ENCODE data around the gene OTOS.

The OTOS gene

DNA sequence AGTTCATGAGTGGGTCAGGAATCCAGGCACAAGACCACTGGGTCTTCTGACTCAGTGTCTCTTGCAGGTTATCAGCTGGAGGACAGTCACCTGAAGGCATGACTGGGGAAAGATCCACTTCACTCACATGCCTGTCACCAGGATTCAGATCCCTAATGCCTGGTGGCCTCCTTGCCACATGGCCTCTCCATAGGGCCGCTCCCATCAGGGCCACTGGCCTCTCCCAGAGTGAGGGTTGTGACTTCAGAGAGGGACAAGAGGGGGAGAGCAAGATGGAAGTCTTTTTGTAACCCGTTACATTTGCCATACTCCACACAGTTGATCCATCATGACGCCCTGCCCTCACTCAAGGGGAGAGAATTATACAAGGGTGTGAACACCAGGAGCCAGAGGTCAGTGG, 13.0 kb upstream of the OTOS start:
- TF ChIP-seq, protein P1, sequence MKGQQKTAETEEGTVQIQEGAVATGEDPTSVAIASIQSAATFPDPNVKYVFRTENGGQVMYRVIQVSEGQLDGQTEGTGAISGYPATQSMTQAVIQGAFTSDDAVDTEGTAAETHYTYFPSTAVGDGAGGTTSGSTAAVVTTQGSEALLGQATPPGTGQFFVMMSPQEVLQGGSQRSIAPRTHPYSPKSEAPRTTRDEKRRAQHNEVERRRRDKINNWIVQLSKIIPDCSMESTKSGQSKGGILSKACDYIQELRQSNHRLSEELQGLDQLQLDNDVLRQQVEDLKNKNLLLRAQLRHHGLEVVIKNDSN (IDR thresholded peaks at IDR 0.05), result no peak
- TF ChIP-seq CREB1 (IDR thresholded peaks at IDR 0.05; ENCODE audit: low read depth), result no peak

DNA sequence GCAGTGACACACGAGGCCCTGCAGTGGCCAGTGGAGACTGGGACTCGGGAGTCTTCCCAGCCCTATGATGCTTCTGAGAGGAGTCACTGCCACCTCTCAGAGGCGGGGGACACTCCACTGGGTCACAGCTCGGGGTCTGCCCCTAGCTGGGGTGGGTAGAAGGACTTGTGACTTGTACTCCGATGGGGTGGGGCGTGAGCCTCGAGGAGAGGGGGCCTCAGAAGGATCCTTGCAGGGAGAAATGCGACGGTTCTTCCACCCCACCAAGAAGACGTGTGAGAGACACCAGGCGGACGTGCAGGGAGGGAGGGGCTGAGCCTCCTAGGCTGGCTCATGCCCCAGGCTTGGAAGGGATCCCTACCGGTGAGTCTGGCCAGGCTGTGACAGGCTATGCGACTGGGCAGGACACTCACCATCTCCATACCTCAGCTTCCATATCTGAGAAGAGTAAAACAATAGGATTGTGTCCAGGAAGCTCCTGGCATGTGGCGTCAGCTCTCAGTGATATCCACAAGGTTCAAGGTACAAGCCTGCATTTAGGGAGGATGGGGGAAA, 11.1 kb upstream of the OTOS start:
- TF ChIP-seq, protein P2, sequence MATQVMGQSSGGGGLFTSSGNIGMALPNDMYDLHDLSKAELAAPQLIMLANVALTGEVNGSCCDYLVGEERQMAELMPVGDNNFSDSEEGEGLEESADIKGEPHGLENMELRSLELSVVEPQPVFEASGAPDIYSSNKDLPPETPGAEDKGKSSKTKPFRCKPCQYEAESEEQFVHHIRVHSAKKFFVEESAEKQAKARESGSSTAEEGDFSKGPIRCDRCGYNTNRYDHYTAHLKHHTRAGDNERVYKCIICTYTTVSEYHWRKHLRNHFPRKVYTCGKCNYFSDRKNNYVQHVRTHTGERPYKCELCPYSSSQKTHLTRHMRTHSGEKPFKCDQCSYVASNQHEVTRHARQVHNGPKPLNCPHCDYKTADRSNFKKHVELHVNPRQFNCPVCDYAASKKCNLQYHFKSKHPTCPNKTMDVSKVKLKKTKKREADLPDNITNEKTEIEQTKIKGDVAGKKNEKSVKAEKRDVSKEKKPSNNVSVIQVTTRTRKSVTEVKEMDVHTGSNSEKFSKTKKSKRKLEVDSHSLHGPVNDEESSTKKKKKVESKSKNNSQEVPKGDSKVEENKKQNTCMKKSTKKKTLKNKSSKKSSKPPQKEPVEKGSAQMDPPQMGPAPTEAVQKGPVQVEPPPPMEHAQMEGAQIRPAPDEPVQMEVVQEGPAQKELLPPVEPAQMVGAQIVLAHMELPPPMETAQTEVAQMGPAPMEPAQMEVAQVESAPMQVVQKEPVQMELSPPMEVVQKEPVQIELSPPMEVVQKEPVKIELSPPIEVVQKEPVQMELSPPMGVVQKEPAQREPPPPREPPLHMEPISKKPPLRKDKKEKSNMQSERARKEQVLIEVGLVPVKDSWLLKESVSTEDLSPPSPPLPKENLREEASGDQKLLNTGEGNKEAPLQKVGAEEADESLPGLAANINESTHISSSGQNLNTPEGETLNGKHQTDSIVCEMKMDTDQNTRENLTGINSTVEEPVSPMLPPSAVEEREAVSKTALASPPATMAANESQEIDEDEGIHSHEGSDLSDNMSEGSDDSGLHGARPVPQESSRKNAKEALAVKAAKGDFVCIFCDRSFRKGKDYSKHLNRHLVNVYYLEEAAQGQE (IDR thresholded peaks at IDR 0.05; ENCODE audit: low read depth), result no peak
- TF ChIP-seq RAD21 (IDR thresholded peaks at IDR 0.05; ENCODE audit: low read depth) (no peak), YY1 (IDR thresholded peaks at IDR 0.05; ENCODE audit: low read depth) (no peak), NFIC (IDR thresholded peaks at IDR 0.05) (no peak), FOXM1 (IDR thresholded peaks at IDR 0.05; ENCODE audit: borderline replicate concordance, low read depth) (no peak), EP300 (IDR thresholded peaks at IDR 0.05; ENCODE audit: borderline replicate concordance) (no peak), EGR1 (IDR thresholded peaks at IDR 0.05) (no peak), CEBPB (IDR thresholded peaks at IDR 0.05) (no peak), TCF12 (IDR thresholded peaks at IDR 0.05; ENCODE audit: low read depth) (no peak), TEAD4 (IDR thresholded peaks at IDR 0.05) (no peak), CREB1 (IDR thresholded peaks at IDR 0.05; ENCODE audit: low read depth) (no peak)
- TF ChIP-seq, protein P1 (IDR thresholded peaks at IDR 0.05), result no peak
- TF ChIP-seq, protein P3, sequence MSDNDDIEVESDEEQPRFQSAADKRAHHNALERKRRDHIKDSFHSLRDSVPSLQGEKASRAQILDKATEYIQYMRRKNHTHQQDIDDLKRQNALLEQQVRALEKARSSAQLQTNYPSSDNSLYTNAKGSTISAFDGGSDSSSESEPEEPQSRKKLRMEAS (IDR thresholded peaks at IDR 0.05), result no peak

DNA sequence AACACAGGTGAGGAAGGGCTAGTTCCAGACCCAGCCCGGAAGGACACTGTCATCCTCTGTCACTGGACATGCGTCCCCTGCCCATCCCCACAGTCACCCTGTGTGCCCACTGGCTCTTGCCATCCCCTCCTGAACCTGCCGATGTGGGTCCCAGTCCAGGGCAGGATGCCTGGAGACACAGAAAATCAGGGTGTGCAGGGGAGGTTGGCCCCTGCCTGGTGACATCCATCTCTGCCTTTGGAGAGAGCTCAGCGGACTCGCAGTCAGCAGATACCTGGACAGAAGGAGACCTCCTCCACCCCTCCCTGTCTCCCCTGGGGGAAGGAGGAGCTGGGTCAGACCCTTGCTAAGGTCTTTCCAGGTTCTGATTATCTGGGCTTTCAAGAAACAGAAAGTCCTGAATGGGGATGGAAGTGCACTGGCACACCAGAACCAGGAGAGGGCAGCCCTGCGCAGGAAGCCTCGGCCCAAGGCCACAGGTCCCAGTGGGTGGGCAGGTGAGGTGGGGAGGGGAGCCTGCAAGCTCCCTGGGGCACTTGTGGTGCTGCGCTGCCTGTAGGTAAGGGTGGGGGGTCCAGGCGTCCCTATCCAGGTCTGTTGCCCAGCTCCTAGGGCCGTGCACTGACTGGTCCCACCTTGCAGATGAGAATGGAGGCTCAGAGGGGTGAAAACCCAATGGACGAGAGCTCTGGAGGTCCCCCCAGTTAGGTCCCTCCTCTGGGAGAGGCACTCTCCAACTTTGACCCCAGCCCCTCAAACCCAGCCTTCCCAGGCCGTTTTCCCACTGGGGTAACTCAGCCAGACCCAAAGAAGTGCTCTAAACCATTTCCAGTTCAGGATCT, 9.7 kb upstream of the OTOS start:
- peak; percentile 84 for TF ChIP-seq RAD21 (IDR thresholded peaks at IDR 0.05; ENCODE audit: low read depth)
- TF ChIP-seq CEBPB (IDR thresholded peaks at IDR 0.05), result no peak
- TF ChIP-seq TEAD4 (IDR thresholded peaks at IDR 0.05), result no peak

DNA sequence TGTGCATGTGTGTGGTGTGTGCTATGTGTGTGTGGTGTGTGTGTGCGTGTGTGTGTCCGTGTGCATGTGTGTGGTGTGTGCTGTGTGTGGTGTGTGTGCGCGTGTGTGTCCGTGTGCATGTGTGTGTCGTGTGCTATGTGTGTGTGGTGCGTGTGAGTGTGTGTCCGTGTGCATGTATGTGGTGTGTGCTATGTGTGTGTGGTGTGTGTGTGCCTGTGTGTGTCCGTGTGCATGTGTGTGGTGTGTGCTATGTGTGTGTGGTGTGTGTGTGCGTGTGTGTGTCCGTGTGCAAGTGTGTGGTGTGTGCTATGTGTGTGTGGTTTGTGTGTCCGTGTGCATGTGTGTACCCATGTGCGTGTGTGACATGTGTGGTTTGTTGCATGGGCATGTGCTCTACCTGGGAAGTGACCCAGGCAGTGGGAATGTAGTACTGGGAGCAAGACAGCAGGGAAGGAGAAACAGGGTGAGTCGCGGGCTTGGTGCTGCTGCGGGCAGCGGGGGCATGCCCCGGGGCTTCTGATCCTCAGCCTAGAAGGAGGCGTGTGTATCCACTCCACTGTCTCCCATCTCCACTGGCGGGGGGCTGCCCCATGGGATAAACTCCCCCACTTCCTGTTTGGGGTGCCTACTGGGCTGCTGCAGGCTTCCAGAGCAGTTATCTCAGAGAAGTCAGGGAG, 7.6 kb upstream of the OTOS start:
- TF ChIP-seq ZBTB7A (IDR thresholded peaks at IDR 0.05; ENCODE audit: low read depth) (no peak), TAF1 (IDR thresholded peaks at IDR 0.05; ENCODE audit: low read depth) (no peak)

DNA sequence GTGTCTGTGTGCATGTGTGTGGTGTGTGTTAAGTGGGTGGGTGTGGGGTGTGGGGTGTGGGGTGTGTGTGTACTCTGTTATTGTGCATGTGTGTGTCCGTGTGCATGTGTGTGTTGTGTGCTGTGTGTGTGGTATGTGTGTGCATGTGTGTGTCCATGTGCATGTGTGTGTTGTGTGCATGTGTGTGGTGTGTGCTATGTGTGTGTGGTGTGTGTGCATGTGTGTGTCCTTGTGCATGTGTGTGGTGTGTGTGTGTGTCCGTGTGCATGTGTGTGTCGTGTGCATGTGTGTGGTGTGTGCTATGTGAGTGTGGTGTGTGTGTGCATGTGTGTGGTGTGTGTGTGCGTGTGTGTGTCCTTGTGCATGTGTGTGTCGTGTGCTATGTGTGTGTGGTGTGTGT, 6.9 kb upstream of the OTOS start:
- no peak for TF ChIP-seq ZBTB7A (IDR thresholded peaks at IDR 0.05; ENCODE audit: low read depth)
- TF ChIP-seq, protein P2 (IDR thresholded peaks at IDR 0.05; ENCODE audit: low read depth), result no peak
- TF ChIP-seq TEAD4 (IDR thresholded peaks at IDR 0.05), result no peak
- TF ChIP-seq, protein P1 (IDR thresholded peaks at IDR 0.05), result no peak
- no peak for TF ChIP-seq YY1 (IDR thresholded peaks at IDR 0.05; ENCODE audit: low read depth)
- TF ChIP-seq EGR1 (IDR thresholded peaks at IDR 0.05), result no peak
- no peak for TF ChIP-seq TAF1 (IDR thresholded peaks at IDR 0.05; ENCODE audit: low read depth)
- TF ChIP-seq RAD21 (IDR thresholded peaks at IDR 0.05; ENCODE audit: low read depth), result no peak
- no peak for TF ChIP-seq TCF12 (IDR thresholded peaks at IDR 0.05; ENCODE audit: low read depth)
- TF ChIP-seq, protein P3 (IDR thresholded peaks at IDR 0.05), result no peak
